ENCODE data around the gene PPP1R12B.

DNA sequence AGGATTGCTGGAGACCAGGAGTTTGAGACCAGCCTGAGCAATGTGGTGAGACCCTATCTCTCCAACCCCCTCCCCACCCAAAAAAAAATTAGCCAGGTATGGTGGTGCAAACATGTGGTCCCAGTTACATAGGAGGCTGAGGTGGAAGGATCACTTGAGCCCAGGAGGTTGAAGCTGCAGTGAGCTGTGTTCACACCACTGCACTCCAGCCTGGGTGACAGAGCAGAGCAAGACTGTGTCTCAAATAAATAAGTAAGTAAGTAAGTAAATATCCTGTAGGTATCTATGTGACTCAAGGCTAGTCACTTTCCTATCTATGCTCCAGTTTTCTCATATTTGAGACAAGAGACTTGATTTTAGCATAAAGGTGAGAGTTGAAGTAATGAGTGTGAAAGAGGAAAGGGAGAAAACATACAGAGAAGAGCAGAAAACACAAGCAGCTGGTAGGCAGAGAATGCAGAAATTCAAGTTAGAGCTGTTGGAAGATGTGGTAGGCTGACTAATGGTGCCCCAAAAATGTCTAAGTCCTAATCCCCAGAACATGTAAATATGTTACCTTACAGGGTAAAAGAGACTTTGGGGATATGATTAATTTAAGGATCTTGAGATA, 7.5 kb downstream of the PPP1R12B start:
- no peak for TF ChIP-seq CTCF (IDR thresholded peaks at IDR 0.05)
- no peak for TF ChIP-seq EZH2 (IDR thresholded peaks at IDR 0.05)

Measured in neural progenitor cell (in vitro differentiated cells).